ENCODE results near the gene PDS5B.
"Not testable (repeated sequence)": the region's sequence is repeated elsewhere in the genome, so short reads cannot be mapped to it uniquely, and the experiment has no call there.

Gene PDS5B

GRCh38 chr13:32811297-32811800, 225.1 kb downstream of the PDS5B start:
- no peak for DNase-seq

GRCh38 chr13:32821149-32821688, 235.0 kb downstream of the PDS5B start:
- no peak for DNase-seq

- DNase-seq = no peak
Measured at GRCh38 chr13:32822771-32823170, 236.5 kb downstream of the PDS5B start.

GRCh38 chr13:32823597-32823996, 237.3 kb downstream of the PDS5B start:
- no peak for DNase-seq

GRCh38 chr13:32824061-32824460, 237.8 kb downstream of the PDS5B start:
- DNase-seq = no peak

- no peak for DNase-seq
Measured at GRCh38 chr13:32824675-32825074, 238.4 kb downstream of the PDS5B start.

- DNase-seq = no peak
Measured at GRCh38 chr13:32825481-32825880, 239.2 kb downstream of the PDS5B start.

- DNase-seq = not testable (repeated sequence)
Measured at GRCh38 chr13:32826372-32826771, 240.1 kb downstream of the PDS5B start.

Data from NCI-H1694 (cell line).